NCI-H526 (cell line): ENCODE measurements around the gene OR52E2.

Experiments
- DNase-seq, 2 experiments: peaks; one replicate each; lab custom pipeline; 2025; lab: John Stamatoyannopoulos, UW

The OR52E2 gene

DNA sequence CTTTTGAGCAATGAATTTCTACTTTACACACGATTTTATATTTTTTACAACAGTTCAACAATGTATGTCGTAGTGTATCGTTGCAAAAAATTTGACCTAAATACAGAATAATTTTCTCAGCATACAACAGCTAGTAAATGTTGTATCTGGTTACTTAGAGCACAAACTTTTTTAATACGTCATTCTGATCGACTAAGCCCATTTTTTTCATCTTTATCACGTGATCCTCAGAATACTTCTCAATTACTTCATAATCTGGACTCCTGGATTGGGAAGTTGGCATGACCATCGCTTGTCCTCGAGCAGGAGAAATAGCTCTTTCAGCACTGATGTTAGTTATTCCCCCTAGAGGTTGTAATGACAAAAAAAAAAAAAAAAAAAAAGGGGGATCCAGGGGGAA is 48.2 kb downstream of the OR52E2 start:
- DNase-seq, result no peak
